Stomach smooth muscle (tissue), 2 donors: ENCODE measurements around the gene HSPB8.

ENCODE experiments used
- H3K27ac ChIP-seq: one replicate; pipeline ENCODE4 v1.7.0; 2013; ENCODE audit warnings: mild to moderate bottlenecking, low read length, inconsistent platforms
- H3K27me3 ChIP-seq, 2 donors: one replicate each; pipeline ENCODE4 v1.7.0; 2013; ENCODE audit warnings: low read length in 2 of 2; ENCODE audit not compliant: insufficient read depth in 2 of 2, control insufficient read depth in 1 of 2
- H3K36me3 ChIP-seq, 2 donors: one replicate each; pipeline ENCODE4 v1.7.0; 2013; ENCODE audit warnings: low read length in 2 of 2; ENCODE audit not compliant: control insufficient read depth in 2 of 2, insufficient read depth in 2 of 2
- H3K4me1 ChIP-seq: one replicate; pipeline ENCODE4 v1.7.0; 2013; ENCODE audit warnings: low read length; ENCODE audit not compliant: control insufficient read depth, insufficient read depth
- H3K4me3 ChIP-seq, 2 donors: one replicate each; pipeline ENCODE4 v1.7.0; 2013; ENCODE audit warnings: low read length in 2 of 2
- H3K9ac ChIP-seq, 2 donors: one replicate each; pipeline ENCODE4 v1.7.0; 2013; ENCODE audit warnings: low read length in 2 of 2, mild to moderate bottlenecking in 1 of 2
- H3K9me3 ChIP-seq, 2 donors: one replicate each; pipeline ENCODE4 v1.7.0; 2013; ENCODE audit warnings: low read length in 2 of 2; ENCODE audit not compliant: control insufficient read depth in 2 of 2
- donor health status: healthy.
- donor health status: Pancreatic carcinoma.

The HSPB8 gene

DNA sequence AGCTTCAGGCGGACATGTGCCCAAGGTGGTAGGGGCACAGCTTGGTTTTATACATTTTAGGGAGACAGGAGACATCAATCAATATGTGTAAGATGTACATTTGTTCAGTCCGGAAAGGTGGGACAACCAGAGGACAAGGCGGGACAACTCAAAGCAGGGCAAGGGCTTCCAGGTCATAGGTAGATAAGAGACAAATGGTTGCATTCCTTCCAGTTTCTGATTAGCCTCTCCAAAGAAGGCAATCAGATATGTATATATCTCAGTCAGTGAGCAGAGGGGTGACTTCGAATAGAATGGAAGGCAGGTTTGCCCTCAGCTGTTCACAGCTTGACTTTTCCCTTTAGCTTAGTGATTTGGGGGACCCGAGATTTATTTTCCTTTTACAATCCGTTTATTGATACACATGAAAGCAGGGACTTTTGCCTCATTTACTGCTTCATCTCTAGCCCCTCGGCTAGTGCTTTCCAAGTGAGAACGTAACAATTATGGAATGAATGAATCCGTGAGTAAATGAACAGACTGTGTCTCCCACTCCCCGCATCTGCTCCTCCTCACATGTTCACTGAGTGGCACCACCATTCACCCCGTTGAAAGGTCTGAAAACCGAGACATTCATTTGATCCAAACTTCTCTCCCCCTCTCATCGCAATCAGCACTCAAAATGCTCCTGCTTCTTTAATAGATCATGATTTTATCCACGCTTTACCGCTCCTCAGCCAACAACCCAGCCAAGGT, 6.9 kb upstream of the HSPB8 start:
- Histone ChIP-seq H3K27ac (no peak overlapping the region), H3K9me3 (no peaks in the 10 kb centered on the region), H3K4me1 (peaks cover 4% of the 10 kb centered on the region), H3K4me3 (no peak overlapping the region), H3K9ac (no peak overlapping the region), H3K27me3 (no peaks in the 10 kb centered on the region), H3K36me3 (no peaks in the 10 kb centered on the region)

GRCh38 chr12:119175081-119175480, 3.6 kb upstream of the HSPB8 start:
- H3K27me3 ChIP-seq: no peaks in the 10 kb centered on the region
- no peak overlapping the region for H3K4me3 ChIP-seq
- H3K36me3 ChIP-seq: no peaks in the 10 kb centered on the region
- no peak overlapping the region for H3K9ac ChIP-seq
- peaks cover 15% of the 10 kb centered on the region for H3K4me1 ChIP-seq
- H3K27ac ChIP-seq: peak overlapping the region; percentile 49
- H3K9me3 ChIP-seq: no peaks in the 10 kb centered on the region

DNA sequence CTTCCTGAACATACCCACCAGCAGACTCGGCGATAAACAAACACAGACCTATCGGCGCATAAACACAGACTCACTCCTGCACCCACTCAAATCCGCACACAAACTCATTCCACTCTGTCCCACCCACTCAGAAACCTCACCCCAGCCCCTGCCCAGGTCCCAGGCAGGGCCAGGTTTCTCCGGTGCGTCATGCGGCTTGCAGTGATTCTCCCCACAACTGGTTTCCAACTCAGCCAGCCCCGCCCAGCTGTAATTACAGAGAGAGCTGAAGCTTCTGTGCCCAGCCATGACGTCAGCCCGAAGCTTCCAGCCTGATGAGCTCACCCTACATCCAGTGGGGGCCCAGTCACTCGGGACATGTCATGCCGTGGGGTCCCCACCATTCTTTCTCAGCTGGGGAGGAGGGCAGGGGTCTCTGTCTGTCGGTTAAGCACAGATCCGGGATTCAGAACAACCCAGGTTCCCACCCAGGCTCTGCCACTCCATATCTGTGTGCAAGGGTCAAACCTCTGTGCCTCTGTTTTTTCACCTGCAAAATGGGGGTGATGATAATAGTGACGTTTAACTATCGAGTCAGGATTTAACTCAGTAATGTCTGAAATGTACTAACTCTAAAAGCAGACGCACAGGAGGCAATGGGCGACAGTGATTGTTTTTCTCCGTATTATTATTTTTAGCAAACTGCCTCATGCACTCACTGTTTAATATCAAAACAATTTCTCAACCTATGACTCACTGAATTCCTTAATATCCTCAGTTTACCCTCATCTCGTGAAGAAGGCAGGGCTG, 2.3 kb upstream of the HSPB8 start:
- H3K4me1 ChIP-seq: peaks cover 15% of the 10 kb centered on the region
- H3K9me3 ChIP-seq: no peaks in the 10 kb centered on the region
- H3K36me3 ChIP-seq: no peaks in the 10 kb centered on the region
- H3K9ac ChIP-seq: peak overlapping the region; percentile 92 to 97
- peak overlapping the region; percentile 76 to 80 for H3K4me3 ChIP-seq
- no peaks in the 10 kb centered on the region for H3K27me3 ChIP-seq
- H3K27ac ChIP-seq: peak overlapping the region; percentile 99

DNA sequence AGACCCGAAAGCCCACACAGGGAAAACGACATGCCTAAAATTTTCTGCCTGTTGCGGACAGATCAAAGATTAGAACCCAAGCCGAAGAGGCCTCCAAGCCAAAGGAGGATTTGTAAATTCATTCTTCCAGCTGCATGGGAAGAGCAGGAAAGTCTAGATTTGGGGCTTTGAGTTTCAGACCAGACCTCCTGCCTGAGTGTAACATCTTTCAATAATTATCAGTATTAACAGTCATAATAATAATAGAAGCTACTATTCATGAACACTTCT, 1.7 kb upstream of the HSPB8 start:
- Histone ChIP-seq H3K27ac (peak overlapping the region; percentile 99), H3K4me1 (peaks cover 17% of the 10 kb centered on the region), H3K27me3 (no peaks in the 10 kb centered on the region), H3K36me3 (no peaks in the 10 kb centered on the region), H3K4me3 (peak overlapping the region in 1 of 2 donors; percentile 76), H3K9ac (peak overlapping the region; percentile 92 to 97), H3K9me3 (no peaks in the 10 kb centered on the region)

- Histone ChIP-seq H3K4me1 (peaks cover 20% of the 10 kb centered on the region), H3K9ac (no peak overlapping the region), H3K27me3 (no peaks in the 10 kb centered on the region), H3K4me3 (no peak overlapping the region), H3K9me3 (no peaks in the 10 kb centered on the region), H3K36me3 (no peaks in the 10 kb centered on the region), H3K27ac (peak overlapping the region; percentile 99)
These were observed 879 bp upstream of the HSPB8 start for GRCh38 chr12:119177724-119178380.

DNA sequence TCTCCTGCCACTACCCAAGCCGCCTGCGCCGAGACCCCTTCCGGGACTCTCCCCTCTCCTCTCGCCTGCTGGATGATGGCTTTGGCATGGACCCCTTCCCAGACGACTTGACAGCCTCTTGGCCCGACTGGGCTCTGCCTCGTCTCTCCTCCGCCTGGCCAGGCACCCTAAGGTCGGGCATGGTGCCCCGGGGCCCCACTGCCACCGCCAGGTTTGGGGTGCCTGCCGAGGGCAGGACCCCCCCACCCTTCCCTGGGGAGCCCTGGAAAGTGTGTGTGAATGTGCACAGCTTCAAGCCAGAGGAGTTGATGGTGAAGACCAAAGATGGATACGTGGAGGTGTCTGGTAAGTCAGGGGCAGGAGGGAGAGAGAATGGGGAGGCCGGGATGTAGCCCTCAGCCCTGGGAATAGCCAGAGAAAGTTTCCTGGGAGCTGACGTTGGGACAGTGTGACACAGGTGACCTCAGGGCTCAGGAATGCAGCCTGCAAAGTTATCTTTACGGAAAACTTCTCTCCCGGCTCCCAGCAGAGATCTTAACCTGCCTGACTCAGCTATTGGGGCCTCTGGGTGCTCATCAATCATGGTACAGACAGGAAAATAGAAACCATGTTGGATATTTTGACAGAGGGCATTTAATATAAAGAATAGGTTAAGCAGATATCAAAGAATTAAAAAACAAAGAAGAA, 747 bp downstream of the HSPB8 start:
- Histone ChIP-seq H3K9me3 (no peaks in the 10 kb centered on the region), H3K9ac (peak overlapping the region; percentile 99 to 100), H3K4me3 (peak overlapping the region; percentile 98 to 100)

DNA sequence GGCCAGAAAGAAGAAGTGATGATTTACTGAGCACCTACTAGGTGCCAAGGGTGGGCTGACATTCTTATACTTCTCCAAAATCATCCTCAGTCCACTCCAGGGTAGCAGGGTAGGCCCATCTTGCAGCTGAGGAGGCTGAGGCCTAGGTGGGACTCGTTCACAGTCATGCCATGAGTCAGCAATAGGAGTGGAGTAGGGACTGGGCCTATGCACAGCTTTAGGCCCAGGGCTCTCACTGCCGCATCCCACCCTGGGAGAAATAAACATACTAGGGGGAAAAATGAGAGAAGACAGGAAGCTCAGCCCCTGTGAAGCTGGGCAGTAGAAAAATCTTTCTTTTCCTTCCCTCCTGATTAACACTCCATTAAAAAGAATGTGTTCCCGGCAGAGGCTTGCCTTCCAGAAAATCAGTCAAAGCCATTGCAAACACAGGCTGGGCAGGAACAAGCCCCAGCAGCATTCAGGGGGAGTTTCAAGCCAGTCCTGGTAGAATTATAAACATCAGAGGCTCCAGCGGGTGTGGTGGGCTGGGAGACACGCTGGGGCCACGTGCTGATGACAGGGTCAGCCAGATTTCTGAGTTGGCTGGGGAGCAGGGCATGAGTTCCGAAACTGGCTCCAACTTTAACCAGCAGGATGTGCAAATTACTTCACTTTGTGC, 1.8 kb downstream of the HSPB8 start:
- Histone ChIP-seq H3K4me1 (peaks cover 28% of the 10 kb centered on the region), H3K36me3 (no peaks in the 10 kb centered on the region), H3K9ac (peak overlapping the region; percentile 99 to 100), H3K9me3 (no peaks in the 10 kb centered on the region), H3K27me3 (no peaks in the 10 kb centered on the region), H3K27ac (peak overlapping the region; percentile 99), H3K4me3 (peak overlapping the region; percentile 98 to 100)

More for the DNA sequence above, 747 bp downstream of the HSPB8 start:
- Histone ChIP-seq H3K4me1 (peaks cover 30% of the 10 kb centered on the region), H3K27ac (peak overlapping the region; percentile 99), H3K27me3 (no peaks in the 10 kb centered on the region), H3K36me3 (no peaks in the 10 kb centered on the region)

DNA sequence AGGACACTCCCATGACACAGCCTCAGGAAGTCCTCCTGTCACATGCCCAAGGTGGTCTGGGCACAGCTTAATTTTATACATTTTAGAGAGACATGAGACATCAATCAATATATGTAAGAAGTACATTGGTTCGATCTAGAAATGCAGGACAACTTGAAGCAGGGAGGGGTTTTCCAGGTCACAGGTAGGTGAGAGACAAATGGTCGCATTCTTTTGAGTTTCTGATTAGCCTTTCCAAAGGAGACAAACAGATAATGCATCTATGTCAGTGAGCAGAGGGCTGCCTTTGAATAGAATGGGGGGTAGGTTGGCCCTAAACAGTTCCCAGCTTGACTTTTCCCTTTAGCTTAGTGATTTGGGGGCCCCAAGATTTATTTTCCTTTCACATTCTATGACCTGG, 2.5 kb downstream of the HSPB8 start:
- Histone ChIP-seq H3K27ac (peak overlapping the region; percentile 99), H3K4me3 (peak overlapping the region; percentile 98 to 100), H3K36me3 (peaks cover 0 to under 1% of the 10 kb centered on the region in 2 donors), H3K9me3 (no peaks in the 10 kb centered on the region), H3K4me1 (peaks cover 33% of the 10 kb centered on the region), H3K27me3 (no peaks in the 10 kb centered on the region), H3K9ac (peak overlapping the region; percentile 99 to 100)

GRCh38 chr12:119181944-119182343, 3.2 kb downstream of the HSPB8 start:
- H3K27me3 ChIP-seq: no peaks in the 10 kb centered on the region
- peak overlapping the region; percentile 99 for H3K27ac ChIP-seq
- H3K4me1 ChIP-seq: peaks cover 38% of the 10 kb centered on the region
- H3K4me3 ChIP-seq: peak overlapping the region; percentile 98 to 100
- peaks cover 6 to 8% of the 10 kb centered on the region in 2 donors for H3K36me3 ChIP-seq
- H3K9ac ChIP-seq: peak overlapping the region; percentile 99 to 100
- H3K9me3 ChIP-seq: no peaks in the 10 kb centered on the region
